ENCODE results near the gene DYNC2I2.
"Not testable (repeated sequence)": the region's sequence is repeated elsewhere in the genome, so short reads cannot be mapped to it uniquely, and the experiment has no call there.

Gene DYNC2I2

GRCh38 chr9:128685636-128686489 lies 29.2 kb upstream of the DYNC2I2 start:
- DNase-seq = no peak

GRCh38 chr9:128684325-128685199 lies 27.9 kb upstream of the DYNC2I2 start:
- DNase-seq = no peak

GRCh38 chr9:128684065-128684324 lies 27.3 kb upstream of the DYNC2I2 start:
- no peak for DNase-seq

GRCh38 chr9:128683340-128684064 lies 26.9 kb upstream of the DYNC2I2 start:
- DNase-seq = no peak

- no peak for DNase-seq
Measured at GRCh38 chr9:128677794-128678193, 21.1 kb upstream of the DYNC2I2 start.

- DNase-seq = no peak
Measured at GRCh38 chr9:128675382-128675781, 18.7 kb upstream of the DYNC2I2 start.

GRCh38 chr9:128669786-128670185 lies 13.1 kb upstream of the DYNC2I2 start:
- no peak for DNase-seq

- DNase-seq = not testable (repeated sequence)
Measured at GRCh38 chr9:128666481-128666941, 9.9 kb upstream of the DYNC2I2 start.

GRCh38 chr9:128657796-128658195 lies 1.1 kb upstream of the DYNC2I2 start:
- DNase-seq = no peak

GRCh38 chr9:128657344-128657704 lies 677 bp upstream of the DYNC2I2 start:
- no peak for DNase-seq

GRCh38 chr9:128654481-128654880 lies 2.2 kb downstream of the DYNC2I2 start:
- no peak for DNase-seq

- no peak for DNase-seq
Measured at GRCh38 chr9:128653908-128654307, 2.7 kb downstream of the DYNC2I2 start.

GRCh38 chr9:128651798-128652197 lies 4.8 kb downstream of the DYNC2I2 start:
- DNase-seq = no peak

- not testable (repeated sequence) for DNase-seq
Measured at GRCh38 chr9:128648206-128648605, 8.4 kb downstream of the DYNC2I2 start.

GRCh38 chr9:128643519-128644300 lies 12.9 kb downstream of the DYNC2I2 start:
- DNase-seq = no peak

- no peak for DNase-seq
Measured at GRCh38 chr9:128642675-128643245, 13.9 kb downstream of the DYNC2I2 start.

GRCh38 chr9:128640603-128641002 lies 16.0 kb downstream of the DYNC2I2 start:
- no peak for DNase-seq

- no peak for DNase-seq
Measured at GRCh38 chr9:128638580-128638979, 18.1 kb downstream of the DYNC2I2 start.

GRCh38 chr9:128637656-128638055 lies 19.0 kb downstream of the DYNC2I2 start:
- no peak for DNase-seq

- DNase-seq = peak; percentile 33
Measured at GRCh38 chr9:128636556-128637530, 19.8 kb downstream of the DYNC2I2 start.

- no peak for DNase-seq
Measured at GRCh38 chr9:128636024-128636390, 20.6 kb downstream of the DYNC2I2 start.

All from NCI-H1694 treated with DMSO at 0.1 percent for 48 hours (cell line).